HepG2 (cell line): ENCODE measurements around the gene NBPF11.
"Not testable (repeated sequence)": the region's sequence is repeated elsewhere in the genome, so short reads cannot be mapped to it uniquely, and the experiment has no call there.

ENCODE experiments used
- CAMTA2 ChIP-seq: sonication (generic); formaldehyde crosslinking; IDR thresholded peaks from 2 replicates; pipeline ENCODE4 v1.4.0; 2020; ENCODE audit warnings: mild to moderate bottlenecking, missing genetic modification reagents, borderline replicate concordance
- ELF4 ChIP-seq: sonication (generic); formaldehyde crosslinking; IDR thresholded peaks from 2 replicates; pipeline ENCODE4 v1.5.0; 2020; ENCODE audit warnings: missing genetic modification reagents, mild to moderate bottlenecking, moderate library complexity, borderline replicate concordance
- EP300 ChIP-seq, 3 experiments: sonication (generic) in 1 of 3; formaldehyde crosslinking in 1 of 3; IDR thresholded peaks; 2 replicates each; pipeline versions ENCODE4 v1.5.1 to v1.6.1; 2011 to 2020; ENCODE audit warnings: low read depth in 2 of 3, low read length in 2 of 3, borderline replicate concordance in 1 of 3, improper control_type of control experiment in 1 of 3, mild to moderate bottlenecking in 1 of 3, missing genetic modification reagents in 1 of 3, moderate library complexity in 1 of 3
- GTF3A ChIP-seq: sonication (generic); formaldehyde crosslinking; conservative IDR thresholded peaks from 2 replicates; pipeline ENCODE4 v1.4.0; 2020; ENCODE audit warnings: mild to moderate bottlenecking, missing genetic modification reagents
- HOXA5 ChIP-seq: sonication (generic); formaldehyde crosslinking; IDR thresholded peaks from 2 replicates; pipeline ENCODE4 v1.4.0; 2020; ENCODE audit warnings: missing genetic modification reagents
- POLR2AphosphoS5 ChIP-seq: IDR thresholded peaks from 2 replicates; pipeline ENCODE4 v1.6.1; 2012; ENCODE audit warnings: low read depth, low read length
- PTBP1 ChIP-seq: fragments of 200-400 bp; formaldehyde crosslinking; IDR thresholded peaks from 2 replicates; pipeline ENCODE4 v1.6.1; 2018; ENCODE audit warnings: low read length, low read depth; ENCODE audit not compliant: poor library complexity, severe bottlenecking
- SP1 ChIP-seq, 2 experiments: fragments of 450-650 bp in 1 of 2; sonication (generic) in 1 of 2; formaldehyde crosslinking in 1 of 2; IDR thresholded peaks; 2 replicates each; pipeline versions ENCODE4 v1.4.0 to v1.6.1; 2016 to 2020; ENCODE audit warnings: missing genetic modification reagents in 1 of 2
- ZFP36 ChIP-seq: fragments of 150-350 bp; IDR thresholded peaks from 2 replicates; pipeline ENCODE4 v1.6.1; 2018; ENCODE audit warnings: borderline replicate concordance, low read length, low read depth; ENCODE audit not compliant: partially characterized antibody
- ZNF136 ChIP-seq: sonication (generic); formaldehyde crosslinking; IDR thresholded peaks from 2 replicates; pipeline ENCODE4 v1.8.1; 2022; ENCODE audit warnings: low read depth, mild to moderate bottlenecking, moderate library complexity, missing genetic modification reagents
- TF ChIP-seq, protein P1 (sequence below): sonication (generic); formaldehyde crosslinking; IDR thresholded peaks from 2 replicates; pipeline ENCODE4 v1.5.0; 2020; ENCODE audit warnings: mild to moderate bottlenecking, missing genetic modification reagents, moderate library complexity
- TF ChIP-seq, protein P2 (sequence below): sonication (generic); formaldehyde crosslinking; IDR thresholded peaks from 2 replicates; pipeline ENCODE4 v1.8.1; 2023; ENCODE audit warnings: mild to moderate bottlenecking, missing genetic modification reagents
- TF ChIP-seq, protein P3 (sequence below): sonication (generic); formaldehyde crosslinking; IDR thresholded peaks from 2 replicates; pipeline ENCODE4 v1.9.0; 2021; ENCODE audit warnings: missing genetic modification reagents, mild to moderate bottlenecking, borderline replicate concordance
- TF ChIP-seq, protein P4 (sequence below): sonication (generic); formaldehyde crosslinking; IDR thresholded peaks from 2 replicates; pipeline ENCODE4 v1.4.0; 2020; ENCODE audit warnings: missing genetic modification reagents

DNA sequence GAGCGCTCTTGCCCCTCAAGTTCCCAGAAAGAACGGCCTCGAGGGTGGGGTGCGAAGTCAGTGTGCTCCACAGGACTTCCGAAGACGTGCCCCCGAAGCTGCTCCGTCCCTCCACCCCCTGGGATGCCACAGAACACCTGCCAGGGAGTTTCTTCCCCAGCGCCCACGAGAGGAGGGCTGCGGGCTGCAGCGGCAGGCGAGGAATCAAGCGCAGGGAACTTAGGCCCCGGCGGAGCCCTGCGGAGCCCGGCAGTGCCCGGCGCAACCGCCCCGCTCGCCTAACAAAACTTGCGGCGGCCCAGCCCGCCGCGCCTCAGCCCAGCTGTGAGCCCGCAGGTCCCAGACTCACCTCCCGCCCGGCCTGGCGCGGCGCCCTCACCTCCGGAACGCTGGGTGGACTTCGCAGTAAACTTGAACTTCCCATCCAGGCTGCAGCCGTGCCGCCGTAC lies 686 bp downstream of the NBPF11 start:
- not testable (repeated sequence) for TF ChIP-seq SP1 (IDR thresholded peaks at IDR 0.05); SP1 (CRISPR knock-in tag; IDR thresholded peaks at IDR 0.05); GTF3A (CRISPR knock-in tag); PTBP1; HOXA5 (CRISPR knock-in tag); ZFP36; ZNF136 (CRISPR knock-in tag); ELF4 (CRISPR knock-in tag); CAMTA2; EP300 (IDR thresholded peaks at IDR 0.05; ENCODE audit: low read depth in 2 of 2, low read length in 2 of 2); EP300 (CRISPR knock-in tag; IDR thresholded peaks at IDR 0.05; ENCODE audit: borderline replicate concordance); POLR2AphosphoS5
- TF ChIP-seq, protein P1, sequence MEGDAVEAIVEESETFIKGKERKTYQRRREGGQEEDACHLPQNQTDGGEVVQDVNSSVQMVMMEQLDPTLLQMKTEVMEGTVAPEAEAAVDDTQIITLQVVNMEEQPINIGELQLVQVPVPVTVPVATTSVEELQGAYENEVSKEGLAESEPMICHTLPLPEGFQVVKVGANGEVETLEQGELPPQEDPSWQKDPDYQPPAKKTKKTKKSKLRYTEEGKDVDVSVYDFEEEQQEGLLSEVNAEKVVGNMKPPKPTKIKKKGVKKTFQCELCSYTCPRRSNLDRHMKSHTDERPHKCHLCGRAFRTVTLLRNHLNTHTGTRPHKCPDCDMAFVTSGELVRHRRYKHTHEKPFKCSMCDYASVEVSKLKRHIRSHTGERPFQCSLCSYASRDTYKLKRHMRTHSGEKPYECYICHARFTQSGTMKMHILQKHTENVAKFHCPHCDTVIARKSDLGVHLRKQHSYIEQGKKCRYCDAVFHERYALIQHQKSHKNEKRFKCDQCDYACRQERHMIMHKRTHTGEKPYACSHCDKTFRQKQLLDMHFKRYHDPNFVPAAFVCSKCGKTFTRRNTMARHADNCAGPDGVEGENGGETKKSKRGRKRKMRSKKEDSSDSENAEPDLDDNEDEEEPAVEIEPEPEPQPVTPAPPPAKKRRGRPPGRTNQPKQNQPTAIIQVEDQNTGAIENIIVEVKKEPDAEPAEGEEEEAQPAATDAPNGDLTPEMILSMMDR = not testable (repeated sequence)
- TF ChIP-seq, protein P2, sequence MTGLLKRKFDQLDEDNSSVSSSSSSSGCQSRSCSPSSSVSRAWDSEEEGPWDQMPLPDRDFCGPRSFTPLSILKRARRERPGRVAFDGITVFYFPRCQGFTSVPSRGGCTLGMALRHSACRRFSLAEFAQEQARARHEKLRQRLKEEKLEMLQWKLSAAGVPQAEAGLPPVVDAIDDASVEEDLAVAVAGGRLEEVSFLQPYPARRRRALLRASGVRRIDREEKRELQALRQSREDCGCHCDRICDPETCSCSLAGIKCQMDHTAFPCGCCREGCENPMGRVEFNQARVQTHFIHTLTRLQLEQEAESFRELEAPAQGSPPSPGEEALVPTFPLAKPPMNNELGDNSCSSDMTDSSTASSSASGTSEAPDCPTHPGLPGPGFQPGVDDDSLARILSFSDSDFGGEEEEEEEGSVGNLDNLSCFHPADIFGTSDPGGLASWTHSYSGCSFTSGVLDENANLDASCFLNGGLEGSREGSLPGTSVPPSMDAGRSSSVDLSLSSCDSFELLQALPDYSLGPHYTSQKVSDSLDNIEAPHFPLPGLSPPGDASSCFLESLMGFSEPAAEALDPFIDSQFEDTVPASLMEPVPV = not testable (repeated sequence)
- TF ChIP-seq, protein P3, sequence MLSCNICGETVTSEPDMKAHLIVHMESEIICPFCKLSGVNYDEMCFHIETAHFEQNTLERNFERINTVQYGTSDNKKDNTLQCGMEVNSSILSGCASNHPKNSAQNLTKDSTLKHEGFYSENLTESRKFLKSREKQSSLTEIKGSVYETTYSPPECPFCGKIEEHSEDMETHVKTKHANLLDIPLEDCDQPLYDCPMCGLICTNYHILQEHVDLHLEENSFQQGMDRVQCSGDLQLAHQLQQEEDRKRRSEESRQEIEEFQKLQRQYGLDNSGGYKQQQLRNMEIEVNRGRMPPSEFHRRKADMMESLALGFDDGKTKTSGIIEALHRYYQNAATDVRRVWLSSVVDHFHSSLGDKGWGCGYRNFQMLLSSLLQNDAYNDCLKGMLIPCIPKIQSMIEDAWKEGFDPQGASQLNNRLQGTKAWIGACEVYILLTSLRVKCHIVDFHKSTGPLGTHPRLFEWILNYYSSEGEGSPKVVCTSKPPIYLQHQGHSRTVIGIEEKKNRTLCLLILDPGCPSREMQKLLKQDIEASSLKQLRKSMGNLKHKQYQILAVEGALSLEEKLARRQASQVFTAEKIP (CRISPR knock-in tag) = not testable (repeated sequence)
- TF ChIP-seq, protein P4, sequence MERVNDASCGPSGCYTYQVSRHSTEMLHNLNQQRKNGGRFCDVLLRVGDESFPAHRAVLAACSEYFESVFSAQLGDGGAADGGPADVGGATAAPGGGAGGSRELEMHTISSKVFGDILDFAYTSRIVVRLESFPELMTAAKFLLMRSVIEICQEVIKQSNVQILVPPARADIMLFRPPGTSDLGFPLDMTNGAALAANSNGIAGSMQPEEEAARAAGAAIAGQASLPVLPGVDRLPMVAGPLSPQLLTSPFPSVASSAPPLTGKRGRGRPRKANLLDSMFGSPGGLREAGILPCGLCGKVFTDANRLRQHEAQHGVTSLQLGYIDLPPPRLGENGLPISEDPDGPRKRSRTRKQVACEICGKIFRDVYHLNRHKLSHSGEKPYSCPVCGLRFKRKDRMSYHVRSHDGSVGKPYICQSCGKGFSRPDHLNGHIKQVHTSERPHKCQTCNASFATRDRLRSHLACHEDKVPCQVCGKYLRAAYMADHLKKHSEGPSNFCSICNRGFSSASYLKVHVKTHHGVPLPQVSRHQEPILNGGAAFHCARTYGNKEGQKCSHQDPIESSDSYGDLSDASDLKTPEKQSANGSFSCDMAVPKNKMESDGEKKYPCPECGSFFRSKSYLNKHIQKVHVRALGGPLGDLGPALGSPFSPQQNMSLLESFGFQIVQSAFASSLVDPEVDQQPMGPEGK (CRISPR knock-in tag) = not testable (repeated sequence)
